Activated CD4-positive, alpha-beta T cell treated with anti-CD3 and anti-CD28 coated beads, Interleukin-2, Interleukin-4, amounts not matched to agents 100 ng/mL and 50 ng/mL, durations not matched to agents 16 hours and 8 hours (primary cell): ENCODE results near the gene CARD9.

ENCODE experiments used
- DNase-seq: peaks from one replicate; pipeline ENCODE4 v3.0.0-alpha.2; 2020; ENCODE audit warnings: low spot score

CARD9 gene

DNA sequence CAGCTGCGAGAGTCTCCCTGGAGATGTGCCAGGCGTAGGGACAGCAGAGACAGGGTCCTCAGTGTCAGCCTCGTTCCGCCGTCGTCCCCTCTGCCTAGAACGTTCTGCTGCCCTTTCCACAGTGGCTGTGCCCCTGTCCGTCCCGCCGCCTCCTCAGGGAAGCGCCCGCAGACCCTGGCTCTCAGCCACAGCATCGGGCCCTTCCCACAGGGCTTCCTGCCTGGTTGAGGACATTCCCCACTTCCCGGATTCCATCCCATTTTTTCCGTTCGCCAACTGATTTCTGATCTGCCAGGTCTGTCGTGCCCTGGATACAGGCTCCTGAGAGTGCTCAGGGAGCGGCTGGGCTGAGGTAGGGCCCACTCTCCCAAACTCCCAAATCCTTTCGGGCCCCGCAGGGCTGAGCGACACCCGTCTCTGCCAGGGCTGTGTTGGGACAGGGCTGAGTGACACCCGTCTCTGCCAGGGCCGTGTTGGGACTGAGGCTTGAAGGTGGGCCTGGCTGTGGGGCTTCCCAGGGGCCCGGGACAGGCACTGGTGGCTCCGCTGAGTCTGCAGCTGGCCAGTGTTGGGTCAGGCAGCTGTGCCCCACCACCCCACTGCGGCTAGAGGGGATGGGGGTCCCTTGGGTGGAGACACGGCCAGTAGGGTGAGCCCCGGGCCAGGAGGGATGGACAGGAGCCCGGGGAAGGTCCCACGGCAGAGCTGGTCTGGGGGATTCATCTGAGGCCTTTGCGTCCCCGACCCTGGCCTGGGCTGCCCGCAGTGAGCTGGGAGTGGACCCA is 25.8 kb downstream of the CARD9 start:
- no peak for DNase-seq

DNA sequence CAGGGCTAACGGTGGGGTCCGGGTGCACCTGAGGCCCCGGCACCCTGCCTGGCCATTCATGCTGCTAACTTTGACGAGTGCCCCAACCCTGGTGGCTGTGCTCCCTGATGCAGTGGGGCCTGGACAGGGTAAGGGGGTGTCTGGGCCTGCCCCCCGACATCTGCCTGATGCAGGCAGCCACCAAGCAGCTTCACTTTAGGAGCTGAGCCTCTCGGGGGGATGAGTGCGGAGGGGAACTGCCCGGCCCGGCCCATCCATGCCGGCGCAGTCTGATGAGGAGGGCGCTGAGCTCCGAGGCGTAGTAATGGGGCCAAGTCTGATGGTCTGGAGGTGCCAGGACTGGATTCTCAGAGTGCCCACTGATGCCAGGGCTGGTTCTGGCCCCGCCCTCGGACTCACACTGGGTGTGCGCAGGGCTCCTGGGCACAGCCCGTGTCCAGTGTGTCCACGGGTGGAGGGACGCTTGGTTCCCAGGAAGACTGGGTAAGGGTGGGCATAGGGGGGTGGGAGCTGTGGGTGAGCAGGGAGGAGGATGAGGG is 26.5 kb downstream of the CARD9 start:
- no peak for DNase-seq

DNA sequence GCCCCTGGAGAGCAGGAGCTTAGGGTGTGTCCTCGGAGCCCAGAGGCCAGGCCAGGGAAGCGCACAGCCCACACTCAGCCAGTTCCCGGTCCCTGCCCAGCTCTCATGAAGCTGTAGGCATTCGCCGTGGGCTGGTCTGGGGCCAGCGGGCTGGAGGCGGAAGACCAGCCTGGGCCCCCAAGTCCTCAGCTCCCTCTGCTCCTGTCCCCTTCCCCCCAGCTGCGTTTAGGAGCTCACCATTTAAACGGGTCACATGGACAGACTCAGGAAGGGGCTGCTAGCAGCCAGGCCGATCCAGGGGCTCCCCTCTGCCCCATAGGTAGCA is 27.4 kb downstream of the CARD9 start:
- no peak for DNase-seq

DNA sequence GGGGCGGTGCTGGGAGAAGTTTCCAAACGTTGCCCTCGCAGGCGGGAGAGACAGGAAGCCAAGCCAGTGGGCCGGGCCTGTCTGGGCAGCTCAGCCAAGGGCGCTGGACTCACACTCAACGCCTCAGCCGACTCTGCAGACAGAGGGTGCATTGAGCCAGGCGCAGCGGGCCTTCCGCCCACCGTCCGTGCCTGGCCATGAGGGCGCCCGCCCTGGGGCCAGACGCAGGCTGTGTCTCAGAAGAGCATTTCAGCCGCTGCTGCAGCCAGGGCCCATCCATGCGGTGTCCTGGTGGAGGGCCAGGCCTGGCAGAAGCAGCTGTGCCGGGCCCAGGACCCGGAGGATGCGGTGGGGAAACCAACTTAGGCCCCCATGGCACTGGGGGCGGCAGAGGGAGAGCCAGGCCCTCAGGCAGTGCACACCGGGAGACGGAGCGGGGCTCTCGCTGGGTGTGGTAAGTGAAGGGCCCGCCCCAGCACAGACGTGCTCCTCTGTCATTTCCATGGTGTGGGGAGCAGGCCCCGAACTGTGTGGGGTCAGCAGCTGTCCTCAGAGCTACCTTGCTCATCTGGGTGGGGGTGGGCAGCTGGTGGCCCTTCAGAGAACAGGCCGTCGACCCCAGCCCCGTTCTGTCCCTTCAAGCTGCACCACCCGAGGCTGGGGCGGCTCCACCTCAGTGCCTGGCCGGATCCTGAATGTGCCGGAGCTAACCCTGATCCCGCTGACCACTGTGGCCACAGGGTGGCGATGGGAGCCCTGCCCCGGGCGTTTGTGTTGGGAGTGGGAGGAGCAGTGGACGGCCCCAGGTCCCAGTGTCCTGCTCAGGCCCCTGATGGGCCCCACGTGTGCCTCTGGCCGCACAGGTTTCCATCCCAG is 27.9 kb downstream of the CARD9 start:
- DNase-seq, result no peak

DNA sequence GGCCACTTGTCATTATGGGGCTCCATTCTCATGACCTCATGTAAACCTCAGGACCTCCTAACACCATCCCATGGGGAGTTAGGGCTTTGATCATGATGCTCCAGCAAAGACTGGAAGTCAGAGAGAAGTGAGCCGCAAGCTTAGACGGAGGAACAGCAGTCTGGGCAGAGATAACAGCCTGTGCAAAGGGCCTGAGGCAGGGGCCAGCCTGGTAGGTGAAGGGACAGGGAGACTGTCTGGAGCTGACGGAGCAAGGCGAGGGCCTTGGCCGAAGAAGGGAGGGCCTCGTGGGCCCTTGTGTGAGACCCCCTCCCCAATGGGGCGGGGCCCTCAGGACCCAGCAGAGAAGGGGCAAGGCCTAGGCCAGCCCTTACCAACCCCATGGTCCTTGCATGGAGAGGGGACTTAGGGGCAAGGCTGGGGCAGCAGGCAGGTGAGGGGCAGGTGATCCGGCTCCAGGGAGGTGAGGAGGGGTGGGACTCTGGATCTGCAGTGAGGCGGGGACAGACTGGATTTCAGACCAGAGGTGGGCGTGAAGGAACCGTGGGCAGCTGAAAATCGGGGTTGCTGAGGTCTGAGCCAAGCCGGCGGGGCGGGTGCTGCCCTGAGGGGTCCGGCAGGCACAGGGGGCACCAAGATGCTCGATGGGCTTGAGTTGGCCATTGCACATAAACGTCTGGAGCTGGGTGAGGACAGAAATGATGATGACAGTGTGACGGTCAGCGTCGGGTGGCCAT is 28.8 kb downstream of the CARD9 start:
- no peak for DNase-seq

DNA sequence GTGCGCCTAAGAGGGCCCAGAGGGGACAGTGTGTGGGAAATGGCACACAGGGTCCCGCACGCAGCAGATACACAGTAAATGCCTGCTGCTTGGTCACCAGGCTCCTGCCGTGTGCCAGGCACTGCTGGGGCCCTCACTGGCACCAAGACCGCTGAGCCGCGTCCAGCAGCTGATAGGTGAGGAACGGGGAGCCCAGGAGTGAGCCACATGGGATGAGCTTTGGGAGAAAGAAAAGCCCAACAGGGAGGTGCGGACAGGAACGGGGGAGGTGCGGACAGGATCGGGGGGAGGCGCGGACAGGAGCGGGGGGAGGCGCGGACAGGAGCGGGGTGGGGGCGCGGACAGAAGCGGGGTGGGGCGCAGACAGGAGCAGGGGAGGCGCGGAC is 29.6 kb downstream of the CARD9 start:
- no peak for DNase-seq

DNA sequence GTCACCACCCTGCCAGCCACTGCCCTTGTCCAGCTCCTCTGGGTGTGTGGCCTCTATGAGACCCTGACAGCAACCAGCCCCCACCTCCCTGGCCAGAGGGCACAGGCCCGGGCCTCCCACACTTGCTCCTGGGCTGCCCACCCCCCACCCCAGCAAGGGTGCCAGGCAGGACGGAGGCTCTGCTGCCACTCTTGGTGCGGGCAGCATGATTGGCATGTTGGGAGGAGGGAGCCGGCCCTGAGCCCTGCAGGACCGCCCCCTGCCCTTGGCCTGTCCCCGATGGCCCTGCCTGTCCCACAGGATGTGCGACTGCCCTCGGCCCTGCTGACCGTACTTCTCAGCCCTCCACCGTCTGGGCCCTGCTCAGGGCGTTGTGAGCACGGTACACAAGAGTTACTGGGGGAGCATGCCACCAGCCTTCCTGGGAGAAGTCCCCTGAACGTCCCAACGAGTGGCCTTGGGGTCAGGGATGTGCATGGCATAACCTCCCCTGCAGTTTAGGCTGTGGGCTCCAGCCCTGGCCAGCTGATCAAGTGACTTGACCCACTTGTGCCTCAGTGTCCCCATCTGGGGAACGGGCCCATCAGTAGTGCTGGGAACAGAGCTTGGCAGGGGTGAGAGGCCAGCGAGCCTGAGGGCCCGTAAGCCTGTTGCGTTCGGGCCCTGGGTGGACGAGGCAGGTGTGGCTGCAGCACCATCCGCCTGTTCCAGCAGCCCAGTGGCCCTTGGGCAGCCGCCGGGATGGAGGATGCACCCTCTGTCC is 30.2 kb downstream of the CARD9 start:
- no peak for DNase-seq

DNA sequence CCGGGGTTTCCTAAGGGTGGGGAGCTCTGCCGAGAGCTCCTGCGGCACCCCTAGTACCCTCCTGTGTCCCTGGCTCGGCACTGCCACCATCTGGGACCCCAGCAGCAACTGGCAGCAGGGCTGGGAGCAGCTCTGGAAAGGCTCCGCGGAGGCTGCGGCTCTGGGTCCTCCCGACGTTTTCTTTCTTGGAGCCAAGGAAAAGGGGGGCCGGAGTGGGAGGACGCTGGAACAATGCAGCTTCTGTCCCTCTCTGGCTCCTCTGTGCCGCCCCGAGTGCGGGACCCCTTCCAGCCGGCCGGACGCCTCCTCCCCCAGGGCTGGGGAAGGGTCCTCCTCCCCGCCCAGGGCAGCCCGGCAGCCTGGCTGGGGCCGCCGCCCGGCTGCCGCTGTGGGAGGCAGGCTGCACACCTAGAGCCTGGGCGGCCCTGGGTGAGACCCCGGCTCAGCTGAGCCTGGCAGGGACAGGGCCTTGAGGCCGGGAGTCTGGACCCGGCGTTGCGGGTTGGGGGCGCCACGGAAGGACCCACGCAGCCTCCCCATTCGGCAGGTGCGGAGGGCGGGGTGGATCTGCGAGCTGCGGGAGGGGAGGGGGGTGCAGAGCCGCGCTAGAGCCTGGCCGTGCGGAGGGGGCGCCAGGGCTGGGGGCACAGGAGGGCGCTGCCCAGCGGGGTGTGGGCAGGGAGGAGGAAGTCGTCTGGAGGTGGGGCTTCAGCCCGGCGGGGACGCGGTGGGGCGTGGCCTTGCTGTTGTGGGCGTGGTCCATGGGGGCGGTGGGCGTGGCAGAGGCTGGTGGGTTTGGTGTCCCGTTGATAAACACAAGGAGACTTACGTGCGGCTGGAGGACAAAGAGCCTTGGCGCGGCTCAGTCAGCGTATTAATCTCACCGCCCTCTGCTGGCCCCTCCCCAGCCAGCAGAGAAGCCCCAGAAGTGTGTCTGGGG is 31.0 kb downstream of the CARD9 start:
- peak; percentile 67 for DNase-seq

DNA sequence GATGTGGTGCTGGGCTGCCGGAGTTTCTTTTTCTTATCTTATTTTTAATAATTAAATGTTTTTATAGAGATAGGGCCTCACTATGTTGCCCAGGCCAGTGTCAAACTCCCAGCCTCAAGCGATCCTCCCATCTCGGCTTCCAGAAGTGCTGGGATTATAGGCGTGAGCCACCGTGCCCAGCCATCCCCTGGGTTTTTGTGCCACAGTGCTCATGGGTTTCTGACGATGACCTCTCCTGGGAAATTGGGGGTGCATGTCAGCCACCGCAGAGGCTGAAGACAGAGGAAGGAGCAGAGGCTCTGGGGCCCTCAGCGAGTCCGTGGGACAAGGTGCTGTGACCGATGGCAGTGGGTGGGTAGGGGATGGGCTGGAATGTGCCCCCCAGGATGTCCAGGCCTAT is 31.7 kb downstream of the CARD9 start:
- no peak for DNase-seq

DNA sequence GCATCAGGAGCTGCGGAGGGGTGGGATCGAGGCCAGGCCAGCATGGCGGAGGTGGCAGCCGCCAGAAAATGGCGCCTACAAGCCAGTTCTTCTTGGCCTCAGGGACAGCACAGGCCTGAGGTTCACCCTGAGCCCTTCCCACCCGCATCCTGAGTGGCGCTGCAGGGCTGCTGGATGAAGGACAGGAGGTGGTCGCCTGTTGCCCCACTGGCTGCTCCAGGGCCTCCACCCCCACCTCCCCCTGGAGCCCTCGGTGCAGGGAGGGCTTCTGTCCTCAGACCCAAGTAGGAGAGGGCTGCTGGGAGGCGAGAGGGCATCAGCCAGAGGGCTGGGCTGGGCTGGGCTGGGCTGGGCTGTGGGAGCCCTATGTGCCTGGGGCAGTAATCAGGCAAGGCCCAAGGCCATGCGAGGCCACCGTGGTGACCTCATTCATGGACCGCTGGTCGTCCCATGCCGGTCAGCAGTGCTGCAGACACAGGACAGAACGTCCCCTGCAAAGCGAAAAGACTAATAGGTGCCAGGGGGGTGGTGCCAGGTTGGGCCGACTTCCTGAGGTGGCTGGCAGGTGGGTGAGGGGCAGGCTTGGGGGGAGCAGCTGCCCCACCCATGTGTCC is 32.3 kb downstream of the CARD9 start:
- no peak for DNase-seq

DNA sequence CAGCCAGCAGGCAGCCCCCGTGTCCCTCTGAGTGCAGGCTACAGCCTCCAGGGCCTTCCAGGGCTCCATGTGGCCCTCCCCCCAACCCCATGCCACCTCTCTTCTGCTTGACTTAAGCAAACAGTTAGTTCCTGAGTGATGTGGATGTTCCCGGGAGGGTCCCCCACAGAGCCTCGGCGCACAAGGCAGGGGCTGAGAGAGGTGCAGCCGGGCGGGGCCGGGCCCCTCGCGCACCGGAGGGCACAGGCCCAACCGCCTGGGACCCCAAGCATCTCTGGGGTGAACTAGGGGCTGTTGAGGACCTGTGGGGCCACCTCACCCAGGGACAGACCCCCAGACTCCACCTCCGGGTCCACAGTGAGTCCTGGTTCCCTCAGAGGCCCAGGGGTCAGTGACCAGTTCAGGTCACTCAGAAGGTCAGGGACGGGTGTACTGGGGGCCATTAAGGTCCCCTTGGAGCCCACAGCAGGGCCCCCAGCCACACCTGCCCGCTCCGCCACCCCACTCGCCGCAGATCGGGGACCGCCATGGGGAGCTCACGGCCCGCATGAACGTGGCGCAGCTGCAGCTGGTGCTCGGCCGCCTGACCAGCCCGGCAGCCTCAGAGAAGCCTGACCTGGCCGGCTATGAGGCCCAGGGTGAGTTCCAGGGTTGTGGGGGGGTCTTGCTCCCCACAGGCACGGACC is 33.0 kb downstream of the CARD9 start:
- no peak for DNase-seq

DNA sequence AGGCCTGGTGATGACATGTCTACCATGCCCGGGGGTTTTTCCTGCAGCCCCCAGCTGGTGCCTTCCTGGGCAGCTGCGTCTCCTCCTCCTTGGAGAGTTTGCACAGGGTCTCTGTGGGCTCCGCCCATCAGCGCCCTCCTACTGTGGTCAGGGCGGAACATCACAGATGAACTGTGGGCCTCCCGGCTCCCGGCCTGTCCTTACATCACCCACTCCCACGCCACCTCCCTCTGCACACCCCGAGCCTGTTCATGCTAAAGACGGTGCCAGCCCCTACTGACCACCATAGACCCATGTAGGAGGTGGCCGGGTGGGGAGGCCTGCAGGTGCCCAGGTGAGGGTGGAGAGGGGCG is 33.5 kb downstream of the CARD9 start:
- no peak for DNase-seq

DNA sequence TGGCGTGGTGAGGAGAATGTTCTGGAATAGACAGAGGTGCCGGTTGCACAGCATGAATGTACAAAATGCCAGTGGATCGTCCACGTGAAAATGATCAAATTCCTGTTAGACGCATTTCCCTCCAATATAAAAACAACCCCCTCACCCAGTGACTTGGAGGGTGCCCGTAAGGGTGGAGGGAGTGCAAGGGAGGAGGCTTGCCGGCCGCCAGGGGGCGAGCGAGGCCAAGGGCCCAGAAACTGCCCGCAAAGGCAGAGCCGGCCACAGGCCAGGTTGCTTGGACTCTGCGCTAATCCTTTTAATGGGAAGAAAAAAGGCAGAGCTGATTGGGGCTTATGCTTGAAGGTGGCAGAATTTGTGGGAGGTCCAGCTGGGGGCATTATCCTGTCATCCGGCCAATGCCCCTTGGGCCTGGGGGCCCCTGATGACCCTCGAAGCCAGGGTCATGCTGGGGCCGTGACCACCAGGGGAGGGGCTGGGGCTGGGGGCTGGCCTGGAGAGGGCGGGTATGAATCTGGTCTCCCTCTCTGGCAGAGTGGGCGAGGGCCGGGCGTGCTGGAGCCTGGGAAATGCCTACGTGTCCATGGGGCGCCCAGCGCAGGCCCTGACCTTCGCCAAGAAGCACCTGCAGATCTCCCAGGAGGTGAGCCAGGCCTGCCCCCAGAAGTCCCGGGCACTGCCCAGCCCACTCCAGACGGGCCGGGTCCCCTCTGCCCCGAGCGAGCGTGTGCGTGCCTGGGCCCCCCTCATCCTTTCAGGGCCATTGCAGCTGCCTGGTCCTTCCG is 34.1 kb downstream of the CARD9 start:
- peak; percentile 33 for DNase-seq

DNA sequence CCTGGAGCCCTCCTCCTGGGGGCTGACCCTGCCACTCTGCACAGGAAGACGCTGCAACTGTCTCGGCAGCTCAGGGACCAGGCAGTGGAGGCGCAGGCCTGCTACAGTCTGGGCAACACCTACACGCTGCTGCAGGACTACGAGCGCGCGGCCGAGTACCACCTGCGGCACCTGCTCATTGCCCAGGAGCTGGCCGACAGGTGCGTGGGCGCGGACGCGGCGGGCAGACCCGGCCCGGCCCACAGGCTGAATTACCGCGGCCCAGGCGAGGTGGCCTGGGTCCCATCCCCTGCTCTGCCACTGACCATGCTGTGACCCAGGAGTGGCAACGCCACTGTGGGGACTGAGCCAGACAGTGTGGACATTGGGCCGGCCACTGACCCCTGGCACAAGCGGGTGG is 35.0 kb downstream of the CARD9 start:
- no peak for DNase-seq

DNA sequence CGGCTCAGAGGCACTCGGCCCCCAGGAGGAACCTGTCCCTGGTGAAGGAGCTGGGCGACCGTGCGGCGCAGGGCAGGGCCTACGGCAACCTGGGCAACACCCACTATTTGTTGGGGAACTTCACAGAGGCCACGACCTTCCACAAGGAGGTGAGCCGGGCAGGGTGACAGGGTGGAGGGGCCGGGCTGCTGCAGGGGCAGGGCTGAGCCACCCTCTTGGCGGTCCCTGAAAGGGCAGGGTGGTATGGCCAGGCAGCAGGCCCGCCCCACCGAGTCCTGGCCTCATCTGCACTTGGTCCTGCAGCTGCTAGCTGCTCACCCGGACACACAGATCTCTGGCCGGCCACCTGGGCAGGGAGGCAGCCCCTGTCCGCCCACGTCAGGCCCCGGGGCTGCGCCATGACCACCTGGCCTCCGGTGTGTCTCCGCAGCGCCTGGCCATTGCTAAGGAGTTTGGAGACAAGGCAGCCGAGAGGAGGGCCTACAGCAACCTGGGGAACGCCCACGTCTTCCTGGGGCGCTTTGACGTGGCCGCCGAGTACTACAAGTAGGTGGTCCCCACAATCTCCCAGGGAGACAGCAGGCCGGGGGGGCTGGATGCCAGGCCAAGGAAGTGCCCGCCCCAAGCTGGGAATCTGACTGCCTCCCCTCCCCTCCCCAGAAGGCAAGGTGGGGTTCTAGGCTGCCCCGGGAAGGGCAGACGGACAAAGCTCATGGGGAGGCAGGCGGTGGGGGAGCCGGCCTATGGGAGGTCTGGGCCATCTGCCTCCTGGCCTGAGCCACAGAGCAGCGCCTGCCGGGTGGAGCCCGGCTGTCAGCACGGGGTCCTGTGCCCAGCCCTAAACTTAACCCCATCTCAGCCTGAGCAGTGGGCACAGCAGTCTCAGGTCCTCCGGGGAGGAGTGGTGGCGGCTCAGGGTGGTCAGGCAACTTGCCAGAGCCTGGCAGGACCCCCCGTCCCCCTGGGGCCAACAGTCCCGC is 35.8 kb downstream of the CARD9 start:
- DNase-seq, result no peak

DNA sequence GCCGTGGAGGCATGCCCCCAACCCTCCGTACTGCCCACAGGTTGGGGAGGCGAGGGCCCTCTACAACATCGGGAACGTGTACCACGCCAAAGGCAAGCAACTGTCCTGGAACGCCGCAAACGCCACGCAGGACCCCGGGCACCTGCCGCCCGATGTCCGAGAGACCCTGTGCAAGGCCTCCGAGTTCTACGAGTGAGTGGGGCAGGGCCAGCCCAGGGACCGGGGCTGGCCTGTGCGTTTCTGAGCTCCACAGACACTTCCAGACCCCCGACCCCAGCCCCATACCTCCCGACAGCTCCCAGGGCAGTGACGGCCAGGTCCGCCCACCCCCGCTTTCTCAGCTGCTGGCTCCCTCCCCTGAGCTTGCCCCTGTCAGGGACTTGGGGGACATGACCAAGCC is 36.6 kb downstream of the CARD9 start:
- no peak for DNase-seq

DNA sequence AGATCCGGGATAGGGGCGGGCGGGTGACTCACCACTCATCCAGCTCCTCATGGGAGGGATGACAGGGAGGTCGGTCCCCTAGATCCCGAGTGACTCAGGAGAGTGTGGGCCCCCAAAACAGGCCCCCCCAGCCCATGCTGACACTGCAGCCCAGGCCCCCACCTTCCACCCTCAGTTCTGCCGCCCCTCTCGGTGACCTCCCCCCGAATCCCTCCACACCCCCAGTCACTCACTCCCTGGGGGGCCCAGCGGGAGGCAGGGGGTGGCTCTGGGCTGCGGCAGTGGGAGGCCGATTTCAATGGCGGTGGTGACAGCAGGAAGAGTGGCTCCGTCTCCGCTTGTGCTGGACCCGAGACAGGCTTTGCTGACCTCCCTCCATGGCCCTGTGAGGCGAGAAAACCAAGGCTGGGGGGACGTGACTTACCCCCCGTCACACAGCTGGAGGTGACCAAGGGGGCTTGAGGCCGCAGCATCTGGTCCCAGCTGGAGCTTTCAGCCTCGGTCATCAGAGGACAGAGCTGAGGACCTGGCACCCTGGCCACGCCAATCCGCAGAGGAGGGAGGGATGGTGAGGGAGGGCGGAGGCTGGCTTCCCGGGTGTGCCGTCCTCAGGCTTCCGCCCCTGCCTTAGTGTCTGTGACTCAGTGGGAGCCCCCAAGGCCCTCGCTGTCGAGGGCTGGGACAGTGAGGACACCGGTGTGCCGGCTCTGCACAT is 37.2 kb downstream of the CARD9 start:
- no peak for DNase-seq
